ENCODE data around the gene CRIM1.

DNA sequence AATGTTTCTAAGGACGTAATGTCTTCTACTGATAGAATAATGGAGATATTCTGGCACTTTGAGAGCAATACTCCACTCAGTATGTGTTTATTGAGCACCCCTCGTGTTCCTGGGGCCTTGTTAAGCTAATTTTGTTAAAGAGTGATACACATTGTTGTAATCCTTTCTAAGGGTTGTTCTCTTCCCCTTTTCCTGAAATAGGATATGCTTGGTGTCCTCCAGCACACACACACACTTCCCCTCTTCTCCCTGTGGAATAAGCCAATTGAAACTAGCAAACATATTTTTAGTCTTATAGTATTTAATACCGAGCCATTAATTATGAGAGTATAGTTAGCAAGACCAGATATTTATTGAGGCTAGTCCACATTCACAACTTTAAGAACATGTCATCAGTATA lies 114.1 kb downstream of the CRIM1 start:
- TF ChIP-seq POLR2A (IDR thresholded peaks at IDR 0.05) (no peak), CTCF (IDR thresholded peaks at IDR 0.05) (no peak)
